GM19238 (cell line): ENCODE measurements around the gene SLC25A11.
"Not testable (repeated sequence)": the region's sequence is repeated elsewhere in the genome, so short reads cannot be mapped to it uniquely, and the experiment has no call there.

Experiments used
- DNase-seq: peaks from one replicate; pipeline ENCODE4 v3.0.0; 2011; ENCODE audit warnings: low spot score; ENCODE audit not compliant: insufficient read length

The SLC25A11 gene

GRCh38 chr17:4920351-4921048 is 19.3 kb downstream of the SLC25A11 start:
- no peak for DNase-seq

GRCh38 chr17:4919511-4920047 is 20.3 kb downstream of the SLC25A11 start:
- no peak for DNase-seq

- not testable (repeated sequence) for DNase-seq
Measured at GRCh38 chr17:4914551-4914950, 25.3 kb downstream of the SLC25A11 start.

- no peak for DNase-seq
Measured at GRCh38 chr17:4913994-4914393, 25.9 kb downstream of the SLC25A11 start.

DNA sequence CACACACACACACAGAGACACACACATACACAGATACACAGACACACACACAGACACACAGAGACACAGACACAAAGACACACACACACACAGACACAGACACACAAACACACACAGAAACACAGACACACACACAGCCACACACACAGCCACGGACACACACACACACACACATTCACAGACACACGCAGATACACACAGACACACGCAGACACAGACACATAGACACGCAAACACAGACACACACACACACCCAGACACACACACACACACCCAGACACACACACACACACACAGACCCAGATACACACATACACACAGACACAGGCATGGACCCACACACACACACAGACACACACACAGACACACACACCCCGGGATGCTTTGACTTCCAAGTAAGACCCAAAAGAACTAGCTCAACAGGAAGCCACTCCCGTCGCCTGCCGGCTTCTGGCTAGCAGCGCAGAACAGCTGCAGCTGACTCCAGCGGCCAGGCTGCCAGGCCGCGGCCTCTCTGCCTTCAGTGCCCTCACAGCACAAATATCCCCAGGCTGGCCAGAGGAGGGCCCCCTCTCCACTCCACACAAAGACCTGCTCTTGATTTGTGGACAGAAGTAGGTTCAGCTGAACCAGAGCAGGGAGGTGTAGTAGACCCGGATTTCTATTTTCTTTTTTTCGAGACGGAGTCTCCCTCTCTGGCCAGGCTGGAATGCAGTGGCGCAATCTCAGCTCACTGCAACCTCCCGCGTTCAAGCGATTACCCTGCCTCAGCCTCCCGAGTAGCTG is 30.9 kb downstream of the SLC25A11 start:
- peak; percentile 63 for DNase-seq

GRCh38 chr17:4908301-4908700 is 31.5 kb downstream of the SLC25A11 start:
- no peak for DNase-seq

- not testable (repeated sequence) for DNase-seq
Measured at GRCh38 chr17:4906642-4907041, 33.2 kb downstream of the SLC25A11 start.

- no peak for DNase-seq
Measured at GRCh38 chr17:4903051-4903818, 36.6 kb downstream of the SLC25A11 start, which contains the start of gene CHRNE. Gene CHRNE (minus strand): TSS chr17:4903098. CDS start chr17:4903063, 35 bp downstream.

- DNase-seq, result no peak
Measured at GRCh38 chr17:4902540-4902939, 37.3 kb downstream of the SLC25A11 start.

DNA sequence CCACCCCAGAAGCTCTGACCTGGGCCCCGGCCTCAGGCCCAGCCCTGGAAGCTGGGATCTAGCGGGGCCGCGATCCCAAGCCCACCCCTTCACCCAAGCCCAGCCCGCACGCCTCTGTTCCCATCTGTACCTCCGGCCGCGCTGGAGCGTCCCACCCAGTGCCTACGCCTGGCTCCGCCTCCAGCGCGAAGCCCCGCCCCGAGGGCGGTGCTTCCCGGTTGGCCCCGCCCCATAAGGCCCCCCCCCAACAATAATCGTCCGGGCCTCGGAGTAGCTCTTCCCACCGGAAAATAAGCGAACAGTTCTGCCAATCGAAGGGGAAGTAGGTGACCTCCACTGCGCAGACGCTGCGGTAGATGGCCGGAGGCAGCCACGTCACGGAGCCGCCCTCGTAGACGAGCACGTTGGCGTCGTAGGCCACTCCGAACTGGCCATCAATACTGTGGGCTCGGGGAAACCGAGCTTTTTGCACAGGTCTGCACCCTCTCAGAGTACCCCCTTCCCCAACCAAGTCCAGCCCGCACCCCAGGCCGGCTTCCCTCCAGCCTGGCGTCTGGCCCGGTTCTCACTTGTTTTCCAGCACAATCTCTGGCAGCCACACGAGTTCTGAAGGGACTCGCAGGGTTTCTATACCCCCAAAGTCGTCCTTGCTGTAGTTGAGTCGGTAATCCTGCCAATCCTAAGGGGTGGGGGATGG is 38.0 kb downstream of the SLC25A11 start:
- DNase-seq, result no peak

- DNase-seq, result no peak
Measured at GRCh38 chr17:4901108-4901647, 38.7 kb downstream of the SLC25A11 start.

DNA sequence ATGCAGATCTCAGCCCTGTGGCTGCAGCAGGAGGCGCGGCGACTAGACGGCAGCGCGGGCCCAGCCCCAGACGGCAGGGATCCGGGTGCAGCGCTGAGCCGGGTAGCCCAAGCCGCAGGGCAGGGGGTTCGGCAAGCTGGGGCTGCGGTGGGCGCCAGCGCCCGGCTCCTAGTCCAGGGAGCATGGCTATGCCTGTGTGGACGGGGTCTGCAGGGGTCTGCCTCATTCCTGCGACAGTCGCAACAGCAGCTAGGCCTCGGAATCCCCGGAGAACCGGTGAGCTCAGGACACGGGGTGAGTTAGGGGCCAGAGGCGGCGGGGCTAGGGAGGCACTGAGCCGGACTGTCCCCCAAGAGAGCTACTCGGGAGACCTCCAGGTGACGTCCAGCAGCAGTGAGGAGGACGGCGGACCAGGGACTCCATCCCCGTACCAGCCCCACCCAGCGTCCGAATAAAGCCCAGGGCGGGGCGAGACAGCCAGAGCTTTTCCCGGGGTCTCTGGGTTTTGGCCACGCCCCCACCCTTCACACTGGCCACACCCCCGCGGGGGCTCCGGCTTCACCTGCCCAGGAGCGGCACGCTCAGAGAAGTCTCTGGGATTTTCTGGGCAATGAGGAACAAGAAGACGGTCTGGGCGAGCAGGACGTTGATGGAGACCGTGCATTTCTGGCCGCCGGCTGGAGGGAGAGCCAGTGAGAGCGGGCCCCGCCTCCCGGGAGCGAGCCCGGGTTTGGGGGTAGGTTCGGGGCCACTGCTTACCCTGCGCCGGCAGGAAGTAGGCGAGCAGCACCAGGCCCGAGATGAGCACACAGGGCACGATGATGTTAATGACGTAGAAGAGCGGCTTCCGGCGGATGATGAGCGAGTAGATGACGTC is 39.4 kb downstream of the SLC25A11 start:
- no peak for DNase-seq

DNA sequence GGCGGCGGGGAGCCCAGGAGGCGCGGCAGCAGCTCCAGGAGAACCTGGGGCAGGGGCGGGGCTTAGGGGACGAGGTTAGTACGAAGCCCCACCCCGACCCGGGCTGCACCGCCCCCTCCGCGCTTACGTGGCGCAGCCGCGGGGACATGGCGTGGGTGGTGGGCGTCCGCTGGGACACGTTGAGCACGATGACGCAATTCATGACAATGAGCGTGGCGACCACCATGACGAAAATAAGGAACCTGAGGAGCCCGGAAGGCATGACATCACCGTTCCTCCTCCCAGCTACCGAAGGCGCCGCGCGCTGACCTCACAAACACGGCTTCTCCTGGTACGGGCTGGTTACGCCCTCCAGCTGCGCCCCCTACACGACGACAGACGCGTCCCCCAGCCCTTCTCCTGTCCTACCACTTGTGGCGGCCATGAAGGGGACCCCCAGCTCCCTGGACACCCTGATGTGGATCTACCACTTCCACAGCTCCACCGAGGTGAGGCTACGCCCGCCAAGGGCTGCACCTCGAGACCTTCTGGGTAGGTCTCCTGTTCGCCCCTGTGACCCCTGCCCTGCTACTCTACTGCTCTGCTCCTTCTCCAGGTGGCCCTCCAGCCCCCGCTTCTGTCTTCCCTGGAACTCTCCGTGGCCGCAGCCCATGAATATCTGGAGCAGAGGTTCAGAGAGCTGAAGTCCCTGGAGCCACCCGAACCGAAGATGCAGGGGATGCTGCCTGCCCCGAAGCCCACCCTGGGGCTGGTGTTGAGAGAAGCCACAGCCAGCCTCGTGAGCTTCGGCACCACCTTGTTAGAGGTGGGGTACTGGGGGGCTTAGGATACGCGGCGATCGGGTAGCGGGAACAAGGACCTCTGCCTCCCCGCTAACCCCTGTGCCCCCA is 40.3 kb downstream of the SLC25A11 start, which contains the start of gene C17orf107:
TSS of gene C17orf107 (plus strand) at position 196 of the 890 bp plus-strand sequence. CDS start at position 423, 227 bp downstream.
- peak; percentile 63 for DNase-seq

GRCh38 chr17:4898927-4899326 is 40.9 kb downstream of the SLC25A11 start:
- DNase-seq, result no peak

GRCh38 chr17:4898351-4898750 is 41.5 kb downstream of the SLC25A11 start:
- DNase-seq, result no peak

- no peak for DNase-seq
Measured at GRCh38 chr17:4897785-4898184, 42.1 kb downstream of the SLC25A11 start.

- DNase-seq, result no peak
Measured at GRCh38 chr17:4897198-4897687, 42.6 kb downstream of the SLC25A11 start.
